ENCODE results near the gene CMTM2. TPM values are rescaled to one million over a fixed set of nuclear protein-coding genes. Genes with fewer than 3 reads are reported as not detected.
"Not testable (repeated sequence)": the region's sequence is repeated elsewhere in the genome, so short reads cannot be mapped to it uniquely, and the experiment has no call there.

CMTM2 gene
- total RNA-seq, 1 donor from 2014 or later = not detected

GRCh38 chr16:66551788-66552285 lies 27.4 kb upstream of the CMTM2 start:
- intact Hi-C loops (cut with micrococcal nuclease) = loop anchor here (5.0 kb wide), 1 partner anchor 35 kb away; no protein-coding TSS in a partner anchor
- ATAC-seq (no peak), DNase-seq (no peak)

GRCh38 chr16:66552286-66553177 lies 26.7 kb upstream of the CMTM2 start, which contains the start of gene CKLF:
Gene CKLF (plus strand): TSS chr16:66552576. CDS start chr16:66552716, 140 bp downstream.
- ATAC-seq (peak; percentile 87), DNase-seq (peak; percentile 95)
- intact Hi-C loops (cut with micrococcal nuclease) = loop anchor here (5.0 kb wide), 1 partner anchor 35 kb away; no protein-coding TSS in a partner anchor

GRCh38 chr16:66553223-66553622 lies 26.0 kb upstream of the CMTM2 start:
- no peak for ATAC-seq
- intact Hi-C loops (cut with micrococcal nuclease) = loop anchor here (5.0 kb wide), 1 partner anchor 36 kb away; no protein-coding TSS in a partner anchor
- no peak for DNase-seq

DNA sequence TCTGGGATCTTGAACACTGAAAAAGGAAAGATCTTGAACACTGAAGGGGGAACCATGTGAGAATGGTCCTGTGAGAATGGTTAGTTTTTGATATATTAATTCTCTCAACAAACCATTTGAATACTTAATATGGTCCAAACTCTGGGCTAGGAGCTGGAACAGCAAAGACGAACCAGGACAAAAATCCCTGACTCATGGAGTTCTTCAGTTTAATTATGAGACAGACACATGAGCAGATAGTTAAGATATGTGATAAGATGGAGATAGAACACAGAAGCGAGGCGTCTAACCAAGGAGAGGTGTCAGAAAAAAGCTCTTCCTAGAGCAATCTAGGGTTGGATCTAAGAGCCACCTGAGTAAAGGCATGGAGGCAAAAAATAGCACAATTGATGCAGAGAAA lies 25.2 kb upstream of the CMTM2 start:
- intact Hi-C loops (cut with micrococcal nuclease) = loop anchor here (5.0 kb wide), 1 partner anchor 37 kb away; no protein-coding TSS in a partner anchor
- DNase-seq = no peak
- no peak for ATAC-seq

DNA sequence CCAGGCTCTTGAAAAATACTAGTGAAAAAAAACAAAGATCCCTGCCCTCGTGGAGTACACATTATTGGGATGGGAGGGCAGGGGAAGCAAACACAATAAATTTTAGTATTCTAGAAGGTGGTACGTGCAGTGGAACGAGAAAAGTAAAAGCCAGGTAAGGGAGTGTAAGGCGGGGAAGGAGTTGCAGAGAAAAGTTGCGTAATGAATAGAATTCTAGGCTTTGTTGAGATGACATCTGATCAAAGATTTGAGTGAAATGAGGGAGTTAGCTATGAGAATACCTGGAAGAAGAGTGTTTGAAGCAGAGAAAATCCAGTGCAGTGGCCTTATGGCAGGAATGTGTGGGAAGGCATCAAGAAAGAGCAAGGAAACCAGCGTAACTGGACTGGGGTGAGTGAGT lies 24.8 kb upstream of the CMTM2 start:
- ATAC-seq (no peak), DNase-seq (no peak)
- intact Hi-C loops (cut with micrococcal nuclease) = loop anchor here (5.0 kb wide), 1 partner anchor 37 kb away; no protein-coding TSS in a partner anchor

GRCh38 chr16:66560107-66560506 lies 19.2 kb upstream of the CMTM2 start:
- ATAC-seq (no peak), DNase-seq (no peak)
- intact Hi-C loops (cut with micrococcal nuclease) = no loop called here

DNA sequence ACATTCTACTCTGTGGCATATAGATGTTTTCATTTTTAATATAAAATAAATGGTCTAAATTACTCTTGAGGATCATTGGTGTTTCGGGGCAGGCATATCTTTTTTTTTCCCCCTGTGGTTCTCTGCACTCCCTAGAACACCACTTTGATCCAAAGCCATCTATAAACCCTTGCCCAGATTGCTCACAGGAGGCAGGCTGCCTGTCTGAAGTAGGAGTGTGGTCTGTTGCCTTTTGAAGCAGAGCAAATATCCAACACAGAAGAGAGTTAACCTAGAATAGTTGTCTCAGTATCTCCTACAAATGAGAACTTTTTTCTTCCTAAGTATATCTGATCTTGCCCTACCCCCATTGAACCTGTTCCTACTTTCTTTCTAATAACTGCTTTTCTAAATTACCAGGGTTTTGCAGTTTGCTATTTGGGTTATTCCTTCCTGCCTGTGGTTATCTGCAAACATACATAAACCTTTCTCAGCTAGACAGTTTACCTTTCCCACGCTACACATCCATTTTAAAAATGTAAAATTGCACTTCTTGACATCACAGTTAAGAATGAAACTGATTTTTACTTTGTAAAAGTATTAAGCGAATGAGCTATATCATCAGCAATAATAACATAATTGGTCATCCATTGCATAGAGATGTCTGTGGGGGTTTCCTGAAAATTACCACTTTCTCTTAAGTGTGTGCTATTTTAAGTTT lies 17.7 kb upstream of the CMTM2 start:
- intact Hi-C loops (cut with micrococcal nuclease) = no loop called here
- no peak for ATAC-seq
- no peak for DNase-seq

- intact Hi-C loops (cut with micrococcal nuclease) = no loop called here
- DNase-seq (no peak), ATAC-seq (no peak)
These were observed 16.9 kb upstream of the CMTM2 start for GRCh38 chr16:66562409-66562808.

- intact Hi-C loops (cut with micrococcal nuclease) = no loop called here
- DNase-seq (no peak), ATAC-seq (no peak)
These were observed 16.3 kb upstream of the CMTM2 start for GRCh38 chr16:66562986-66563385.

DNA sequence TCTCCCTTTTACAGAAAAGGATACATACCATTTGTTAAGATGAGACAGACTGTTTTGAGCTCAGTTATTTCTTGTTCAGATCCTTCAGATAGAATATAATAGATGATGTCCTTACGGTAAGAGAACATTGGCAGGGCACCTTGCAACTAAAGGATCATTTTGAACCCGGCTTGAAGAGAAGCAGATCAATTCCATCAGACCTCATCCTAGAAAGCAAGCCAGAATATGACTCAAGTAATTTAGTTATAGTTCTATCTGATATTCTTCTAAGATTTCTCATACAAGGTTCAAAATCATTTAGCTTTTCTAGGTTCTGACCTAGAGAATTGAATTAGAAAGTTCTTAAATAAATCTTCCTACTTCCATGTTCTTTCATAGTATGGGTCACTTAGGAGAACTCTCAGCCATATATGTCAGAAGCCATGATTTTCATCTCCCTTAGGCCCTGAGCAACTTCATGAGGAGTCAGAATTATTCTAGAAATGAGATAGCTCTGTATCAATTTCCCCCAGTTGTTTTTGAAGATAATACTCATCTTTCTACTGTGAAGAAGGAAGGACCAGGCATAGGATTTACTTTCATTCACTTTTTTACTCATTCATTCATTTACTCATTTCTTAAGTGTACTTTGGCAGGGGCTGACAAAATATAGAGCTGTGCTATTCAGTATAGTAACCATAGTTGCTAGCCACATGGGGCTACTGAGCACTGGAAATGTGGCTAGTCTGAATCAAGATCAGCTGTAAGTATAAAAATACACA lies 15.5 kb upstream of the CMTM2 start:
- DNase-seq (no peak), ATAC-seq (no peak)
- intact Hi-C loops (cut with micrococcal nuclease) = no loop called here

GRCh38 chr16:66566051-66566901 lies 13.0 kb upstream of the CMTM2 start, which contains the start of gene CMTM1:
Gene CMTM1 (plus strand): TSS chr16:66566439. CDS start chr16:66566514, 75 bp downstream.
- no peak for ATAC-seq

DNA sequence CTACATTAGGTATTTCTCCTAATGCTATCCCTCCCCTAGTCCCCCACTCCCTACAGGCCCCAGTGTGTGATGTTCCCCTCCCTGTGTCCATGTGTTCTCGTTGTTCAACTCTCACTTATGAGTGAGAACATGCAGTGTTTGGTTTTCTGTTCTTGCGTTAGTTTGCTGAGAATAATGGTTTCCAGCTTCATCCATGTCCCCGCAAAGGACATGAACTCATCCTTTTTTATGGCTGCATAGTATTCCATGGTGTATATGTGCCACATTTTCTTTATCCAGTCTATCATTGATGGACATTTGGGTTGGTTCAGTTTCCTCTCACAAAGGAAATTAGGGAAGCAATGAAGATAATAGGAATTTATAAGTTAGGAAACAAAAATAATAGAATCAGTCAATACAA lies 12.0 kb upstream of the CMTM2 start:
- ATAC-seq; DNase-seq; intact Hi-C loops (cut with micrococcal nuclease): not testable (repeated sequence)

More at GRCh38 chr16:66566051-66566901, 13.0 kb upstream of the CMTM2 start, which contains the start of gene CMTM1:
- no peak for DNase-seq
- intact Hi-C loops (cut with micrococcal nuclease) = no loop called here

- intact Hi-C loops (cut with micrococcal nuclease) = no loop called here
- ATAC-seq (no peak), DNase-seq (no peak)
These were observed 10.9 kb upstream of the CMTM2 start for GRCh38 chr16:66568355-66568754.

DNA sequence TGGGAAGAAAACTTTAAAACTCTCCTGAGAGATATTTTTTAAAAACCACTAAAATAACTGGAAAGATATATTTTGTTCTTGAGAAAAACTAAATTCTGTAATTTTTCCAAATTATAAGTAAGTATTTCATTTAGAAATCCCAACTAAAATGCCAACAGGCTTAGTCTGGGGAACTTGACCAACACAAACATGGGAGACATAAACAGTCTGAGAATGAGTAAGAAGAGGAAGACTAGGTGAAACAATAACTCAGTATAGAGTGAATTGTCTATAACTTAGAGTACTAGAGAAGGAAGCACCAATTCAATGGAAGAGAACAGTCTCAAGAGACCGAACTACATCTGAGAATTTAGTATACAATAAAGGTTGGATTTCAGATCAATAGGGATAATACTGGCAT lies 10.1 kb upstream of the CMTM2 start:
- ATAC-seq (no peak), DNase-seq (no peak)
- intact Hi-C loops (cut with micrococcal nuclease) = no loop called here

DNA sequence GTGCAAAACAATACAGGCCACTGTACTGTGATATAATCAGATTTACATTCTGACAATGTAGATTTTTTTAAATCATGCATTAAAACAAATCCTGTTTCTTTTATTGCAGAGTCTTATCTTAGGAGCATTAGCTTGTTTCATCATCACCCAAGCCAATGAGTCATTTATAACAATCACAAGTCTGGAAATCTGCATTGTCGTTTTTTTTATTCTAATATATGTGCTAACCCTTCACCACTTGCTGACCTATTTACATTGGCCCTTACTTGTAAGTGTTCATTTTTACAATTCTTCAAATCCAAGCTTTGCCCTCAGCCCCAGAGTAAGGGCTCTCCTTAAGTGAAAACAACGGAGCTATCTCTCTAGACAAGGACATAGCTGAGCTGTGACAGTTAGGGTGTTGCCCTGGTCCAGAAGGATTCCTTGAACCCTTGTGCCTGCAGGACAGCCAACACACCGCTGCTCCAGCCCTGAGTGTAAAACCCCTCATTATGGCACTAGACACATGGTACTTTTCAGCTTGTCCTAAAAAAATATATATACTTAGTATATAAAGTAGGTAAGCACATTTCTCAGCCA lies 9.3 kb upstream of the CMTM2 start:
- intact Hi-C loops (cut with micrococcal nuclease) = no loop called here
- DNase-seq (no peak), ATAC-seq (peak; percentile 22)

DNA sequence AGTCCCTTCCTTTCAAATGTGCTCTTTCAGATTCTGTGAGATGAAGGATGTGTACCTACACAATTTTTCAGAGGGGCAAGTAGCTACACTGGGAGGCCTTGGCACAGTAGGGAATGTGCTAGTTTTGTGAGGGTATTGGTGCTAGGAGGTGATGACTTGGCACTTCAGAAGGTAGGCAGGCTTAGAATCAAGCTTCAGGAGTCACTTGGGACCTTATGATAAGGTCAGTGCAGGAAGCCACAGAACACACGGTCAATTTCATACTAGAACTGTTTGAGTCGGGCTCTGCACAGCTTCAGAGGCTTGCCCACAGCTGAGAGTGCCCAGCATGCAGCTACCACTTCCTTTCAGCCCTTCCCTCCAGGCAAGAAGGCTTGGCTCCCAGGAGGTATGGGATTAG lies 6.9 kb upstream of the CMTM2 start:
- intact Hi-C loops (cut with micrococcal nuclease) = no loop called here
- ATAC-seq (no peak), DNase-seq (no peak)

DNA sequence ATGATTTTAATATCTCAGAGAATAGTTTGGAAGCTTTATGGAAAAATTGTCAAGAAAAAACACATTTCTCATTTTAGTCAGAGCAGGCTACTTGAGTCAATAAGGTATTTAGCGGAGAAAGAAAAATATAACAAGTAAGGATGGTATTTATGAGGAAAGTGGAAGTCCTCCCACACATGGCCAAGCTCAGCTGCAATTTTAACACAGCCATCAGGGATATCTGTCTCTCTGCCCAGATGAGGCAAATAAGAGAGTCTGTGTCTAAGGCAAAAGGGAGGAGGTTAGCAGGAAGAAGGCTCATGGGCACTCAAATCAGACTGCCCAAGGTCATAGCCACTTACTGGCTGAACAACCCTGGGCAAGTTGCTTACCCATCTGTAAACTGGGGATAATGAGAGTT lies 5.2 kb upstream of the CMTM2 start:
- no peak for ATAC-seq
- intact Hi-C loops (cut with micrococcal nuclease) = no loop called here
- DNase-seq = no peak

DNA sequence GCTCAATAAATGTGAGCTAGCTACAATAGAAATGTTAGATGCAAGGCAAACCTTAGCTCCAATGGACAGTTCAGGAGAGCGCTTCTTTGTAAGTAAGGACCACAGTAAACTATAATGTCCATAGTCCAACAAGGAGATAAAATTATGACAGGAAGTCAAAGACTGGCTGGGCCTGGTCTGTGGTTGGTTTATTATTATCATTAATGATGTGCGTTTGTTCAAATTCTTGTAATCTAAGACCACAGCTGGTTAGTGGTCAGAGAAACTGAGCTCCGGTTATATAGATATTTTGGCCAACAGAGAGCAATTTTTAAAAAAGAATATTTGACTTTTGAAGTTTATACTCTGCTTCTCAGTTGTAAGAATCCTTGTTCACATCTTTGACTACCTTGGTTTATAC lies 4.7 kb upstream of the CMTM2 start:
- intact Hi-C loops (cut with micrococcal nuclease) = no loop called here
- DNase-seq = no peak
- no peak for ATAC-seq

All from left ventricle myocardium superior (tissue), 1 donor.